ENCODE measurements around the gene CTNS.

GRCh38 chr17:3626831-3627768 is 9.5 kb upstream of the CTNS start:
- no peak for TF ChIP-seq CTCF (IDR thresholded peaks at IDR 0.05)
- TF ChIP-seq POLR2A (IDR thresholded peaks at IDR 0.05), result no peak
